ENCODE data around the gene NFASC.

The NFASC gene

GRCh38 chr1:204891860-204892259, 21.2 kb downstream of the NFASC start:
- no peak for DNase-seq

GRCh38 chr1:204894031-204894430, 23.4 kb downstream of the NFASC start:
- DNase-seq = no peak

- DNase-seq = no peak
Measured at GRCh38 chr1:204894606-204895005, 23.9 kb downstream of the NFASC start.

- DNase-seq = no peak
Measured at GRCh38 chr1:204896023-204896422, 25.4 kb downstream of the NFASC start.

- no peak for DNase-seq
Measured at GRCh38 chr1:204896787-204897469, 26.3 kb downstream of the NFASC start.

- no peak for DNase-seq
Measured at GRCh38 chr1:204900721-204901120, 30.1 kb downstream of the NFASC start.

- DNase-seq = no peak
Measured at GRCh38 chr1:204902671-204903070, 32.0 kb downstream of the NFASC start.

GRCh38 chr1:204904228-204904810, 33.7 kb downstream of the NFASC start:
- no peak for DNase-seq

- DNase-seq = no peak
Measured at GRCh38 chr1:204909109-204909508, 38.4 kb downstream of the NFASC start.

- DNase-seq = no peak
Measured at GRCh38 chr1:204915861-204916495, 45.3 kb downstream of the NFASC start.

GRCh38 chr1:204917802-204918201, 47.1 kb downstream of the NFASC start:
- DNase-seq = no peak

GRCh38 chr1:204920511-204920910, 49.8 kb downstream of the NFASC start:
- no peak for DNase-seq

- DNase-seq = no peak
Measured at GRCh38 chr1:204920967-204921366, 50.3 kb downstream of the NFASC start.

GRCh38 chr1:204921855-204922516, 51.3 kb downstream of the NFASC start:
- no peak for DNase-seq

- DNase-seq = no peak
Measured at GRCh38 chr1:204923201-204923600, 52.5 kb downstream of the NFASC start.

GRCh38 chr1:204923626-204924012, 53.0 kb downstream of the NFASC start:
- no peak for DNase-seq

- no peak for DNase-seq
Measured at GRCh38 chr1:204924013-204924759, 53.5 kb downstream of the NFASC start.

- DNase-seq = no peak
Measured at GRCh38 chr1:204925701-204926100, 55.0 kb downstream of the NFASC start.

- no peak for DNase-seq
Measured at GRCh38 chr1:204927673-204928641, 57.3 kb downstream of the NFASC start.

GRCh38 chr1:204928671-204929486, 58.2 kb downstream of the NFASC start:
- no peak for DNase-seq
